GM19099 (cell line): ENCODE results near the gene MRTFB.

Experiments used
- POLR2A ChIP-seq: IDR thresholded peaks from 3 replicates; pipeline ENCODE4 v1.6.1; 2011; ENCODE audit warnings: low read depth; ENCODE audit not compliant: insufficient read length; ENCODE audit errors: extremely low read depth

Gene MRTFB

DNA sequence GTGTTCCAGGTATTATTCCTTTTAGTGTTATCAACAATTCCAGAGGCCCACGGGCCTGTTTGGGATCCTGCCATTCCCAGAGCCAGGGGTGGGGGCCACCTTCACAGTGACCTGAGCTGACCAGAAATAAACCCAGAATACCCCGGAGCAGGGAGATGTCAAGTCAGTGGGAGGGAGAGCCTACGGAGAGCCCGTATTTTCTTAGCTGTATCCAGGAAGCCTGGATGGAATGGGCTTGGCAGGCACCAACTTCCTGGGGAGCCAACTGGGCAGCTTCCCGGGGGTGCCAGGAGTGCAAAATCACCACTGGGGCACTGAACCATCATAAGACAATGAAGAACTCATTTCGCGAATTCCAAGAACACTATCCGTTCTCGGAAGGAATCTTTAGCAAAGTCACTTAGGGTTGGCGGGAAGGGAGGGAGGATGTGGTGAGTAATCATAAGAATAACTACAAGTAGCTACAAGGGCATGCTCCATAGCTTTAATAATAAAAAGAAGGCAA is 13.2 kb upstream of the MRTFB start:
- no peak for TF ChIP-seq POLR2A

DNA sequence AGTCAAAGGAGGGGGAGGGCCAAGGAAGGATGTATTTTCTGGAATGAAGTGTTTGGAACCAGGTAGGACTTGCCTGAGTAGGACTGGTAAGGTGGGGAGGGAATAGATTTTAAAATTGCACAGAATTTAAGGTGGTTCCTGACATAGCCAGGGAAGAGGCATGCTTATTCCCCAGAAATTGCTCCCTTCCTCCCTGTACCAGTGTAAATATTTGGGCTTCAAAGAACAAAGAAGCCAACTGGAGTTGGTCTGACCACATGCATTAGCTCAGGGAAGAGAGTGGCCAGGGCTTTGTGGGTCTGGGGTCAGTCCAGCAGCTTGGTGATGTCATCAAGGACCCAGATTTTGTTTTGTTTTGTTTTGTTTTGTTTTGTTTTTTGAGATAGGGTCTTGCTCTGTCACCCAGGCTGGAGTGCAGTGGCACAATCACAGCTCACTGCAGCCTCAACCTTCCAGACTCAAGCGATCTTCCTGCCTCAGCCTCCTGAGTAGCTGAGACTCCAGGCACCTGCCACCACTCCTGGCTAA is 9.3 kb upstream of the MRTFB start:
- no peak for TF ChIP-seq POLR2A

DNA sequence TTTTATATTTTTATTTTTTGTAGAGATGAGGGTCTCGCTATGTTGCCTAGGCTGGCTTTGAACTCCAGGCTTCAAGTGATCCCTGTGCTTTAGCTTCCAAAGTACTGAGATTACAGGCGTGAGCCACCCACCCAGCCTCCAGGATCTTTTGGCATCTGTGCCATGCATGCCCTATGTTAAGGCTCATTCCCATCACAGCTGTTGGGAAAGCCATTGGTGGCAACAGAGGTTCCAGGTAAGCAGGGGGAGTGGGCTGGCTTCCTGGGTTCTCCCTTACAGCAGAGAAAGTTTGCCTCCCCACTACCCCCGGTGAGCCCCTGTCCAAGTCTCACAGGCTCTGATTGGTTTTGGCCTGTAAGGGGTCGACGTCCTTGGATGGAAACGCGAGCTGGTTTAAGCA is 8.9 kb upstream of the MRTFB start:
- TF ChIP-seq POLR2A, result no peak

DNA sequence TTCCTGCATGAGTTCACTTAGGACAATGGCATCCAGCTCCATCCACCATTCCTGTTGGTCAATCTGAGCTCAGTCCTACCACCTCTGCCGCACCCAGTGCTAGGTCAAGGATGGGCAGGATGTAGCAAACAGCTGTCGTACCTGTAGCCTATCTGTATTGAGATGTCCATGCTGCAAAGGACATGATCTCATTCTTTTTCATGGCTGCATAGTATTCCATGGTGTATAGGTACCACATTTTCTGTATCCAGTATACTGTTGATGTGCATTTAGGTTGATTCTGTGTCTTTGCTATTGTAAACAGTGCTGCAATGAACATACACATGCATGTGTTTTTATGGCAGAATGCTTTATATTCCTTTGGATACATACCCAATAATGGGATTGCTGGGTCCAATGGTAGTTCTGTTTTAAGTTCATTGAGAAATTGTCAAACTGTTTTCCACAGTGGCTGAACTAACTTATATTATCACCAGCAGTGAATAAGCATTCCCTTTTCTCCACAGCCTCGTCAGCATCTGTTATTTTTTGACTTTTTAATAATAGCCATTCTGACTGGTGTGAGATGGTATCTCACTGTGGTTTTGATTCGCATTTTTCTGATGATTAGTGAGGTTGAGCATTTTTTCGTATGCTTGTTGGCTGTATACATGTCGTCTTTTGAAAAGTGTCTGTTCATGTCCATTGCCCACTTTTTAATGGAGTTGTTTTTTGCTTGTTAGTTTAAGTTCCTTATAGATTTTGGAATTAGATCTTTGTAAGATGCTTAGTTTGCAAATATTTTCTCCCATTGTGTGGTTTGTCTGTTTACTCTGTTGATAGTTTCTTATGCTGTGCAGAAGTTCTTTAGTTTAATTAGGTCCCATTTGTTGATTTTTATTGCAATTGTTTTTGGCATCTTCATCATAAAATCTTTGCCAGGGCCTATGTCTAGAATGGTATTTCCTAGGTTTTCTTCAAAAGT is 7.2 kb upstream of the MRTFB start:
- TF ChIP-seq POLR2A, result no peak

DNA sequence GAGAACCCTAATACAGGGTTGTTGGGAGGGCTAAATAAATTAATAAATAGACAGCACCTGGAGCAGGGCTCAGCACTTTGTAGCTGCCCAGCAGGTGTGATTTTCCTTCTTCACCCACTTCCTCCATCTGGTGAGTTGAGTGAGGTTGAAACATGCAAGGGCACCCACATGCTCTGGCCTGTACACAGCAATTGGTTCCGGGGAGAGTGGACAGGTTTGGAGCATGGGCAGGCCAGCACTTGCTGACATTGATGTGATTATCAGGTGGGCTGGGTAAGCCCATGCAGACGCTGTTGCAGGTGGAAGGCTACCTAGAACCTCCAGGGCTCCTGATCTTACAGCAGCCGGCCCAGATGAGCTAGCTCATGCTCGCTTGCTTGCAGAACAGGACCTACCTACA is 1.3 kb upstream of the MRTFB start:
- TF ChIP-seq POLR2A, result no peak

DNA sequence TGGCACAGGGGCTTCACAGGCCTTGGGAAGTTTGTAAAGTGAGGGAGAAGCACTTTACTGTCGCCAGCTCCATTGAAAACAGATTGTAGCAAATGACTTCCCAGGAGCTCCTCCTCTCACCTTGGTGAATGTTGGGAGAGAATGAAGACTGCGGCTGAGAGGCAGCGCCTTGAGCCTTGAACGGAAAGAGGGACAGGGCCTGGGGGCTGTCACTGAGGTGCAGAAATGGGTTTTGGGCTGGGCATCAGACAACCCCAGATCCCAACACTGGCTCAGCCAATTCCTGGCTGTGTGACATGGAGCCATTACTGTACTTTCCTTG is 603 bp upstream of the MRTFB start:
- no peak for TF ChIP-seq POLR2A

DNA sequence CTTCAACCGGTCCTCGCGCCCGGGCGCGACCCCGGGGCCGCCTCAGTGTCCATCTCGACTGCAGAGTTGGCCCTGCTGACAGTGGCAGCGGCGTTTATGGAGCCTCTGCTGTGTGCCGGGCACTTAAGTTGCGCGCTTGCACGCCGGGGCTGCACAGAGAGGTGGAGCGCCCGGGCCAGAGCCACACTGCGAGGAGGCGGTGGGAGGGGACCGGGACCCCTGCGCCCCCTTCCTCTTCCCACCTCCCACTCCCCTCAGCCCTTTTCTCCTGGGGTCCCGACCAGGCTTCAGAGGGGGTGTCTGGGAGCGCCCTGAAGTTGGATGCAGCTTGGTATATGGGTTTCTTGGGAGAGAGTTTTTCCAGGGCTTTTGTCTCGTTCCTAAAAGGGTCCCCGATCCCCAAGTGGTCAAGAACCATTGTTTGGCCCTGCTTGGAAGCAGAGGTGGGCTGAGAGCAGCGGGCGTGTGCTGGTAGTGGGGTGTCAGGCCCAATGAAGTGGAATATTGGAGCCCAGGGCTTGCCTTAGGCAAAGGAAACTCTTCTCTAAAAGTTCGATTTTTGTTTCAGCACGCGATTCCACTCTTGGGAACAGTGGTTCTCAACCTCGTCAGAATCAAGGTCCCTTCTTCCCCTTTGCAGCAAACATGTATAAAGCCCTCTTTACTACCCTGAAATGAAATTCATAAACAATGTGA is 605 bp downstream of the MRTFB start:
- TF ChIP-seq POLR2A, result no peak

DNA sequence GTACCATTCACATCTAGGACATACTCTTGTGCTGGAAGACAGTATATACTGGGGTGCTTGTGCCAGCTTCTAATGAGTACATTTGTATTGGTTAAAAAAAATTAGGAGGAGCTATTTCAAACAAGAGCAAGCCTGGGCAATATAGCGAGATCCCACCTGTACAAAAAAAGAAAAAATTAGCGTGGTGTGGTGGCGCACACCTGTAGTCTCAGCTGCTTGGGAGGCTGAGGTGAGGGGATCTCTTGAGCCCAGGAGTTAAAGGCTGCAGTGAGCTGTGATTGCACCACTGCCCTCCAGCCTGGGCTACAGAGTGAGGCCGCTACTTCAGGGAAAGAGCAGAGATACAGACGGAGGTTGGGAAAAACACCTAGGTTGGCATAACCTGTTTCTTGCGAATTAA is 1.2 kb downstream of the MRTFB start:
- TF ChIP-seq POLR2A, result no peak

DNA sequence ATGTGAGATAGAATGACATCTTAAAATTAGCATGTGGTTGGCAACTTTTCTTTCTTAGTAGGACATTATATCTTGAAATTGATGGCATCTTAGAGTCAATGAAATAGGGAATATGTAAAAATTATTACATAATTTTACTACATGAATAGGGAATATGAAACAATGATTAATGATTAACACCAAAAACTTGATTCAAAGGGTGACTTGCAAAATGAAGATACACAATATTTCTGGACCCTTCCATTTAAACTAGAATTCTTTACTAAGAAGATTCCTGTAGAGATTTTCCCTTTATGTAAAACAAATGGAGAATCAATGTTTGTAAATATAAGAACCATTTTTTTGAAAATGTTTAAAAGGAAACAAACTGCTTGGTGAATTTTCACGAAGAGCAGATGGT is 3.4 kb downstream of the MRTFB start:
- no peak for TF ChIP-seq POLR2A

DNA sequence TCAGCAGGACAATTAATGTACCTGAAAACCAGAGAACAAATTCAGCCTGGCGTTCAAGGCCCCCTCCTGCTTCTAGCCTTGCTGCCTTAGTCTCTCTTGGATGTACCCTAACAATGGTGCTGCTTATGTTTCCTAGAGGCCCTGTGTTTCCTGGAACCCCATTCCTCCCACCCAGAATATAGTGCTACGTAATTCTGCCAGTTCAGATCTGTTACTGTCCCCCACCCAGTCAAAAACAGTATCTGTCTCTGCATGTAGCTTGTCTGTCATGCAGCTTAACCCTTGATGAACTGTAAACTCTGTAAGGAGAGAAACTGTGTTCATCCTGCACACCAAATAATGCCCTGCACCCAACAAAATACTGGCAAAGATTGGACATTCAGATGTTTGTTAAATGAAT is 6.8 kb downstream of the MRTFB start:
- no peak for TF ChIP-seq POLR2A

DNA sequence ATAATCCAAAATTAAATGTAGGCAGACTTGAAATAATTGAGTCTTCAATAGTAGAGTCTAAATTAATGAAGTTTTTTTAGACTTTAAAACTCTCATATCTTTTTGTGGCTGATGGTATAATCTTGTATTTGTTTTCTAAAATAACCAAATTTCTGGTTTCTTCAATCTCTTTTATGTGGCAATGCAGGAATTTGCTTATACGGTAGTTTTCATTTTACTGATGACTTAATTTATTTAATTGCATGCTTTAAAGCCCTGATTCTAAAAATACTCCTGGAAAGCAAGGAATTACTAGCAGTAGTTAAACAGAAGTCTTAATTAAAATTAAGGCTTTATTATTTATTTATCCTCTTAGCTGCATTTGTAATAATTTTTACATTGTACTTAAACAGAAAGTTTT is 15.4 kb downstream of the MRTFB start:
- no peak for TF ChIP-seq POLR2A

DNA sequence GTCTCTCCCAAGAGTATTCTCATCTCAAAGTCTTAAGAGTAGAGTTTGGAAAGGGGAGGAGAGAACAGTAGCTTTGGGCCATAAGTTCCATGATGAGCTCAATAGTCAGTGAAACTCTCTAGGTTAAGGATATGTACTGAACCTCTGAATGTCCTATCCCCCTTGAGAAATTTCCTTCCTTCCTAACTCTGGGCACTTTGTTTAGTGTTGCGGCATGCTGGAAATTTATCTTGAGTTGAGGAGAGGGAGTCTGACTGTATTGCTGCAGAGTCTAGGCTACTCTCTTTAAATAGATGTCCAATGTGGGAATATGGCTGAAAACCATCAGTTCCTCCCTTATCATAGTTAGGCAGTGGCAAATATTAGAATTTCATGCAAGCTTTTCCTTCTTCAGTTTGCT is 16.1 kb downstream of the MRTFB start:
- no peak for TF ChIP-seq POLR2A

DNA sequence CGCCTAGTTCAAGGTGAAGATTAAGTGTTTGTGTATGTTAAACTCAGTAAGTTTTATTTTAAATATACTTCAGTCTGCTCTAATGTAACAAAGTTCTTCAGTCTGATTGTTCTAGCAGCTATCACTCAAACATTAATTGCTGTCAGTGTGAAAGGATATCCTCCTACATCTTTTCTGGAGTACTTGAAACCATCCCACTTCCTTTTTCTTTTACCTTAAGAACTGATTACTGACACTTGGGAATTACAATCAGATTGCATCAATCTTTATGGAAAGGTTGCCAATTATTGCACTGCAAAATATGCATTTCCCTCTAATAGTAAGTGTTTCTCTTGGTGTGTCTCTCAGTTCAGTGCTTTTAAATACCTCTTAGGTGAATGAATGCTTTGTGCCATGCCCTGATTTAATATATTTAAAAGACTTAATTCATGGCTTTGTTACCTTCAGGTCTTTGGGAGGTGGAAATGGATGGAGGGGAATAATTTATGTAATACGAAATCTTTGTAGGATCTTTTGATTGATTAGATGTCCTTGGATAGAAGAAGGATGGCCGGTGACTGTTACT is 16.6 kb downstream of the MRTFB start:
- TF ChIP-seq POLR2A, result no peak

DNA sequence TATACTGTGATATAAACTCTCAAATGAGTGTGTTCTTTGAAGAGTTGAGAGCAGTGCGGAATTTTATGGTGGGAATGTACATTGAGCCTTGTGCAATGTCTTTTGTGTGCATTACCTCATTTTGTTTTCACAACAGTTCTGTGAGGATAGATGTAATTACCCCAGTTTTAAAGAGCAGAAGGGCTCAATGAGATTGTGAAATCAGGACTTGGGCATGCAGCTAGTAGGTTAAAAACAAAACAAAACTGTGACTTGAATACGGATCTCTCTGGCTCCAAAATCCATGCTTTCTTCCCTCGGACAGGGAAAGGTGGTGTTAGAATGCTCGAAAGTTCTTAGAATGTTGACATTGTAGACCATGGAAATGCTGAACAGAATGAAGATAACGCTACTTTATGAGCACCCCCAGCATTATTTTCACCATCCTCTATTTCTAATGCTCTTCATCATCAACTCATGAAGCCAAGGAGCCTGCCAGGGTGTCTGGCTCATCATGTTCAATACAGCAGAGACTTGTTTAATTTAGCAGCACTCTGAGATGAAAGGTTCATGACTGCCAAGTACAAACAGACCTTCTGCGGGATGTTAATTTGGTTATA is 17.1 kb downstream of the MRTFB start:
- TF ChIP-seq POLR2A, result no peak

DNA sequence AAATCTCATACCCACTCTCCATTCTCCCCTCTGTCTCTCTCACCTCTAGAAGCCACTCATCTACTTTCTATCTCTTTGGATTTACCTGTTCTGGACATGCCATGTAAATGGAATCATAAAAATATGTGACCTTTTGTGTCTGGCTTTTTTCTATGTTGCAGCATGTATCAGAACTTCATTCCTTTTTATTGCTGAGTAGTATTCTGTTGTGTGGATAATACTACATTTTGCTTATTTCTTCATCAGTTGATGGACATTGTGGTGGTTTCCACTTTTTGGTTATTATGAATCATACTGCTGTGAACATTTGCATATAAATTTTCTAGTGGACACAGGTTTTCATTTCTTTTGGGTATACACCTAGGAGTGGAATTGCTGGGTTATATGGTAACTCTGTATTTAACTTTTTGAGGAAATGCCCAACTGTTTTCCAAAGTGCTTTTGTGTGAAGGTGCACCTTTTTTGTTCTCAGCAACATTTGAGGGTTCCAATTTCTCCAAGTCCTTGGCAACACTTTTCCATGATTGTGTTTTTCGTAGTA is 18.2 kb downstream of the MRTFB start:
- no peak for TF ChIP-seq POLR2A

DNA sequence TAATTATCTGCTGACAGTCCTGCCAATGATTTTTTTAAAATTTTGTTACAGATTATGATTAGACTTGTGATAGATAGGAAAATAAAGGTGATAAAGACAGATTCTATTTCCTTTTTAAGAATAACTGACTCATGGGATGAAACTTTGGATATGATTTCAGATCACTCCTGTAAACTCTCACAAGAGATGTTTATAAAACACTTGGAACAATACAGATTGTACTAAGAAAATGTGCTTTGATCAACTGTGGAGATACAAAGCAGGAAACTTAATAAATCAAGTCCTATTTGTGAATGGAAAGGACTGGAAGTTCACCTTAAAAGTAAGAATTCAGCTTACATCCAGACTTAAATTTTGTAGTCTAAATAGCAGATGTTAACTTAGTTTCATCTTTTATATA is 21.4 kb downstream of the MRTFB start:
- no peak for TF ChIP-seq POLR2A
